Astrocyte (in vitro differentiated cells and primary cell): Measurements from ENCODE around the gene FUT8.

Experiments used
- EZH2 ChIP-seq: IDR thresholded peaks from 2 replicates; pipeline ENCODE4 v1.6.1; 2012; ENCODE audit warnings: mild to moderate bottlenecking, low read length, inconsistent platforms; ENCODE audit not compliant: insufficient read depth
- TF ChIP-seq, protein P1 (sequence below): IDR thresholded peaks from 2 replicates; pipeline ENCODE4 v1.5.1; 2011; ENCODE audit warnings: low read depth, mild to moderate bottlenecking, inconsistent platforms, low read length, moderate library complexity; ENCODE audit not compliant: insufficient read depth

DNA sequence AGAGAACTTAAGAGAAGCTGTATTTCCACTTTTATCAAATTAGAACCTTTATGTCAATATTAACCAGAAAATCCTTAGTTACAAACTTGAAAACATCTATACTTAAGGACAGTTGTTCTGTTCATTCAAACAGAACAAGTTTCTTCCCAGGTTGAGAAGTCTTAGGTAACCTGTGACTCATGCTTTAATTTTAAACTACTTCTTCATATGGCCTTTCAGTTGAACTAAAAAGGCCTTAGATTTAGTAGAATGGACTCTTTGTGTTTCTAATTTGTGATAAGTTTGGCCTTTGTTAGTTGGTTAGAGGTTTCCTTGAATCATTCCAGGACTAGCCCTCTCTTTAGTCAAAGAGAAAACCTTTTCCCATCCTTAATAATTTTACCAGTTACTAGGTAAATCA lies 274.2 kb downstream of the FUT8 start:
- TF ChIP-seq, protein P1, sequence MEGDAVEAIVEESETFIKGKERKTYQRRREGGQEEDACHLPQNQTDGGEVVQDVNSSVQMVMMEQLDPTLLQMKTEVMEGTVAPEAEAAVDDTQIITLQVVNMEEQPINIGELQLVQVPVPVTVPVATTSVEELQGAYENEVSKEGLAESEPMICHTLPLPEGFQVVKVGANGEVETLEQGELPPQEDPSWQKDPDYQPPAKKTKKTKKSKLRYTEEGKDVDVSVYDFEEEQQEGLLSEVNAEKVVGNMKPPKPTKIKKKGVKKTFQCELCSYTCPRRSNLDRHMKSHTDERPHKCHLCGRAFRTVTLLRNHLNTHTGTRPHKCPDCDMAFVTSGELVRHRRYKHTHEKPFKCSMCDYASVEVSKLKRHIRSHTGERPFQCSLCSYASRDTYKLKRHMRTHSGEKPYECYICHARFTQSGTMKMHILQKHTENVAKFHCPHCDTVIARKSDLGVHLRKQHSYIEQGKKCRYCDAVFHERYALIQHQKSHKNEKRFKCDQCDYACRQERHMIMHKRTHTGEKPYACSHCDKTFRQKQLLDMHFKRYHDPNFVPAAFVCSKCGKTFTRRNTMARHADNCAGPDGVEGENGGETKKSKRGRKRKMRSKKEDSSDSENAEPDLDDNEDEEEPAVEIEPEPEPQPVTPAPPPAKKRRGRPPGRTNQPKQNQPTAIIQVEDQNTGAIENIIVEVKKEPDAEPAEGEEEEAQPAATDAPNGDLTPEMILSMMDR = no peak
- TF ChIP-seq EZH2 = no peak
